Astrocyte (in vitro differentiated cells and primary cell): ENCODE data around the gene CRYBG1.

Experiments
- CTCF ChIP-seq: IDR thresholded peaks from 2 replicates; pipeline ENCODE4 v1.5.1; 2011; ENCODE audit warnings: low read depth, mild to moderate bottlenecking, inconsistent platforms, low read length, moderate library complexity; ENCODE audit not compliant: insufficient read depth
- EZH2 ChIP-seq: IDR thresholded peaks from 2 replicates; pipeline ENCODE4 v1.6.1; 2012; ENCODE audit warnings: mild to moderate bottlenecking, low read length, inconsistent platforms; ENCODE audit not compliant: insufficient read depth

DNA sequence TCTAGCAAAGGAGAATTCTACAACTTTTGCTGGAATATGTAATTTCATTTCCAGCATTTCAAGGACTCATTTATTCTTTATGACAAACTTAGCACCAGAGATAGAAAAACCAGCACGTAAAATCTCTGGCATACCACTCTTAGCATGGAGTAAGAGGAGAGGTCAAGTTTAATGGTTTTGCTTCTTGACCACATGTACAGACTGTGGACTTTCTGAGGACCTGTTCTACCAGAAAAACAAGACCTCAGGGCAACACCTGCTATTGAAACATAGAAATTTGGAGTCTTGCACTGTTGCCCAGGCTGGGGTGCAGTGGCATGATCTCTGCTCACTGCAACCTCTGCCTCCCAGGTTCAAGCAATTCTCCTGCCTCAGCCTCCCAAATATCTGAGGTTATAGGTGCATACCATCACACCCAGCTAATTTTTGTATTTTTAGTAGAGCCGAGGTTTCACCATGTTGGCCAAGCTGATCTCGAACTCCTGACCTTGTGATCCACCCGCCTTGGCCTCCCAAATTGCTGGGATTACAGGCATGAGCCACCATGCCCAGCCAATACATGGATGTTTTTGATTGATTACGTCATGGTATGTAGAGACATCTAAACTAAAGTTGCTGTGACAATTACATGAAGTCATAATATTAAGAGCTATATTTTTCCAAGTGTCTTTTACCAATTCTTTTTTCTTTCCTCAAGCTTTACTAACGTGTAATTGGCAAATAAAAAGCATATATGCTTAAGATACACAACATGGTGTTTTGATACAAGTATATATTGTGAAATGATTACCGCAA, 36.1 kb downstream of the CRYBG1 start:
- TF ChIP-seq CTCF = no peak
- no peak for TF ChIP-seq EZH2
